Fibroblast of mammary gland (primary cell): Measurements from ENCODE around the gene TSPAN12.

ENCODE experiments used
- DNase-seq: peaks from one replicate; pipeline ENCODE4 v3.0.0-alpha.2; 2010; ENCODE audit warnings: low read depth
- H3K4me3 ChIP-seq: 2 replicates; pipeline ENCODE4 v1.5.1; 2011; ENCODE audit warnings: low read depth, mild to moderate bottlenecking, low read length, moderate library complexity; ENCODE audit not compliant: control insufficient read depth
- CTCF ChIP-seq: conservative IDR thresholded peaks from 2 replicates; pipeline ENCODE4 v1.5.1; 2011; ENCODE audit warnings: low read depth, low read length, inconsistent platforms; ENCODE audit not compliant: control insufficient read depth, insufficient read depth

TSPAN12 gene

GRCh38 chr7:120738816-120739215, 119.1 kb downstream of the TSPAN12 start:
- TF ChIP-seq CTCF: no peak
- no peak overlapping the region for H3K4me3 ChIP-seq
- no peak for DNase-seq
